Vagina (tissue), 2 donors: Measurements from ENCODE around the gene UPK1A.

Source experiments
- CTCF ChIP-seq, 3 experiments: fragments of 450-650 bp in 2 of 3; fragments of 200-600 bp in 1 of 3; sonication (generic) in 1 of 3; IDR thresholded peaks; one replicate each; pipeline ENCODE4 v1.5.1; 2017 to 2019; ENCODE audit warnings: antibody characterized with exemption in 3 of 3, mild to moderate bottlenecking in 2 of 3, moderate library complexity in 2 of 3
- POLR2A ChIP-seq, 2 donors: fragments of 450-650 bp; IDR thresholded peaks; one replicate each; pipeline ENCODE4 v1.6.1; 2017; ENCODE audit warnings: antibody characterized with exemption in 2 of 2, mild to moderate bottlenecking in 2 of 2, moderate library complexity in 2 of 2
- POLR2AphosphoS5 ChIP-seq, 2 donors: sonication (generic); formaldehyde crosslinking; IDR thresholded peaks; one replicate each; pipeline ENCODE4 v1.9.0; 2017; ENCODE audit warnings: antibody characterized with exemption in 2 of 2, mild to moderate bottlenecking in 2 of 2, low read depth in 1 of 2; ENCODE audit not compliant: insufficient read depth in 1 of 2

- TF ChIP-seq CTCF (IDR thresholded peaks at IDR 0.05), result no peak
- no peak for TF ChIP-seq POLR2A (IDR thresholded peaks at IDR 0.05)
- no peak for TF ChIP-seq POLR2AphosphoS5 (IDR thresholded peaks at IDR 0.05; ENCODE audit: insufficient read depth in 1 of 2, low read depth in 1 of 2)
Measured at GRCh38 chr19:35723671-35724070, 57.4 kb downstream of the UPK1A start.
